Nephron (organoid): ENCODE data around the gene MPRIP.

ENCODE experiments used
- H3K27ac Mint-ChIP-seq, 3 experiments: 2 replicates each; pipeline ENCODE4 v1.8.0; 2020; ENCODE audit warnings: mixed read lengths in 3 of 3, mild to moderate bottlenecking in 2 of 3, moderate library complexity in 1 of 3
- H3K27me3 Mint-ChIP-seq: 2 replicates; pipeline ENCODE4 v1.8.0; 2021; ENCODE audit warnings: low read depth, mild to moderate bottlenecking, moderate library complexity, mixed read lengths
- H3K36me3 Mint-ChIP-seq: 2 replicates; pipeline ENCODE4 v1.8.0; 2020; ENCODE audit warnings: low read depth, mixed read lengths
- H3K4me1 Mint-ChIP-seq: 2 replicates; pipeline ENCODE4 v1.8.0; 2020; ENCODE audit warnings: mixed read lengths
- H3K4me3 Mint-ChIP-seq, 3 experiments: 2 replicates each; pipeline ENCODE4 v1.8.0; 2020; ENCODE audit warnings: mild to moderate bottlenecking in 3 of 3, mixed read lengths in 3 of 3, moderate library complexity in 2 of 3
- H3K9me3 Mint-ChIP-seq: 2 replicates; pipeline ENCODE4 v1.8.0; 2020; ENCODE audit warnings: mixed read lengths
- CTCF ChIP-seq, 3 experiments: fragments of 200-600 bp; sonication (generic); IDR thresholded peaks; one replicate each; pipeline ENCODE4 v1.5.0; 2021; ENCODE audit warnings: antibody characterized with exemption in 3 of 3; ENCODE audit not compliant: unreplicated experiment in 3 of 3

MPRIP gene

DNA sequence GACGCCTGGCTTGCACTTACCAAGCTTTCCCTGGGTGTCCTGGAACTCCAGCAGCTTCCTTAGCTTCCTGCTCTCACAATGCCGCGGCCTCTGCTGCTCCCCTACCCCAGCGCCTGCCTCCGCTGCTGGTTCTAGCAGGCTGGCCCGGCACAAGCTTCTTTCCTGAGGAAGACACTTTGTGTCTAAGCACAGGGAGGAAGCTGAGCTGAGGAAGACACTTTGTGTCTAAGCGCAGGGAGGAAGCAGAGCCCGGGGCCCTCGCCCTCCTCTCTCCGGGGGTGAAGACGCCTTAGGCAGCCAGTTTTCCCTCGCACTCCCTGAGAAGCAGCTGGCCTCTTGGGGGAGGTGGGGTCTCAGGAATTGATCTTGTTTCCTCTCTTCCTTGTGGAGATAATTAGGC, 99.0 kb downstream of the MPRIP start:
- H3K36me3 Mint-ChIP-seq = peaks cover 33% of the 10 kb centered on the region
- no peaks in the 10 kb centered on the region for H3K27me3 Mint-ChIP-seq
- no peak for TF ChIP-seq CTCF (IDR thresholded peaks at IDR 0.05; ENCODE audit: unreplicated experiment in 3 of 3)
- H3K4me3 Mint-ChIP-seq = no peak overlapping the region
- H3K27ac Mint-ChIP-seq = peak overlapping the region in 2 of 3 experiments; percentile 42 to 48
- H3K9me3 Mint-ChIP-seq = no peaks in the 10 kb centered on the region
- peaks cover 7% of the 10 kb centered on the region for H3K4me1 Mint-ChIP-seq

- Mint-ChIP-seq H3K4me3 (no peak overlapping the region), H3K27me3 (no peaks in the 10 kb centered on the region), H3K4me1 (peaks cover 7% of the 10 kb centered on the region), H3K36me3 (peaks cover 37% of the 10 kb centered on the region), H3K9me3 (no peaks in the 10 kb centered on the region), H3K27ac (peak overlapping the region; percentile 42 to 82 (median 57))
- peak; percentile 71 to 81 (median 73) for TF ChIP-seq CTCF (IDR thresholded peaks at IDR 0.05; ENCODE audit: unreplicated experiment in 3 of 3)
Observed at GRCh38 chr17:17141860-17142552, 99.7 kb downstream of the MPRIP start.

DNA sequence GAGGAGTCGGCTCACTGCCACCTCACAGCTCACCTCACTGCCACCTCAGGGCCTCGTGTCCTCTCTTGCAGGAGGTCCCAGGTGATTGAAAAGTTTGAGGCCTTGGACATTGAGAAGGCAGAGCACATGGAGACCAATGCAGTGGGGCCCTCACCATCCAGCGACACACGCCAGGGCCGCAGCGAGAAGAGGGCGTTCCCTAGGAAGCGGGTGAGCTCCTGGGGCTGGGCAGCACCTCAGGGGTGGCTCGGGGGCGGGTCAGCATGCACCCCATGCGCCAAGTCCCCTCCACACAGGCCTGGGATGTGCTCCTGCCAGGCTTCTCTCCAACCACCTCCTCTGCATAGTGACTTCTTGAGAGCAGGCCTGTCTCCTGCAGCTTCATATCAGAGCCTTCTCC, 100.3 kb downstream of the MPRIP start:
- Mint-ChIP-seq H3K4me3 (no peak overlapping the region), H3K27ac (no peak overlapping the region), H3K36me3 (peaks cover 35% of the 10 kb centered on the region), H3K27me3 (no peaks in the 10 kb centered on the region), H3K4me1 (peaks cover 7% of the 10 kb centered on the region), H3K9me3 (no peaks in the 10 kb centered on the region)
- TF ChIP-seq CTCF (IDR thresholded peaks at IDR 0.05; ENCODE audit: unreplicated experiment in 3 of 3) = no peak

DNA sequence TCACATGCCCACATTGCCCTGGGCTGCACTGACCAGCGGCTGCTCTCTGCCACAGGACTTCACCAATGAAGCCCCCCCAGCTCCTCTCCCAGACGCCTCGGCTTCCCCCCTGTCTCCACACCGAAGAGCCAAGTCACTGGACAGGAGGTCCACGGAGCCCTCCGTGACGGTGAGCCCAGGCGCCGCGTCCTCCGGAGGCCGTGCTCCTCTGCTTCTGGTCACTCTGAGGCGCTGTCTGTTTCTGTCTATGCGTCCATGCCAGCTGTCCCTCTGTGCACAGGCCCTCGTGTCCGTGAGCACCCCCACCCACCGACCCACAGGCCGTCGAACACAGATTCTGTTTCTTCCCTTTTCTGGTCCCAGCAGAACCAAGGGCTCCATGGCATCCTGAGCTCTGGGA, 101.2 kb downstream of the MPRIP start:
- H3K36me3 Mint-ChIP-seq = peaks cover 35% of the 10 kb centered on the region
- peaks cover 7% of the 10 kb centered on the region for H3K4me1 Mint-ChIP-seq
- H3K9me3 Mint-ChIP-seq = no peaks in the 10 kb centered on the region
- H3K4me3 Mint-ChIP-seq = no peak overlapping the region
- H3K27me3 Mint-ChIP-seq = no peaks in the 10 kb centered on the region
- no peak for TF ChIP-seq CTCF (IDR thresholded peaks at IDR 0.05; ENCODE audit: unreplicated experiment in 3 of 3)
- H3K27ac Mint-ChIP-seq = no peak overlapping the region

DNA sequence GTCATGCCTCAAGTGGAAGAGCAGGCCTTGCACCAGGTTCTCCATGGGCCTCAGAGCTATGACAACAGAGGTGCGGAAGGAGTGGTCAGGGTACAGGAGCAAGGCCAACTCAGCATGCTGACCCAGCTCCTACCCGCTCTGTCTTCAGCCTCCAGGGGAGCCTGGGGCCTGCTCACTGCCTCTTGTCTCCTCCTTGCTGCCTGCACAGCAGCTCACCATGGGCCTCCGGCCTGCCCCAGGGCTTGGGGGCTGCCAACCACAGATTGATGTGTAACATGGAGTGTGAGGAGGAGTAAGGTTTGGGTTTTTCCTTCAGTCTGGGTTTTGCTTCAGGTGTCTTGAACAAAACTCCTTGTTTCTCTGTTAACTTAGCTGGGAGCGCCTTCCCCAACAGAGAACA, 101.8 kb downstream of the MPRIP start:
- no peaks in the 10 kb centered on the region for H3K9me3 Mint-ChIP-seq
- peaks cover 34% of the 10 kb centered on the region for H3K36me3 Mint-ChIP-seq
- TF ChIP-seq CTCF (IDR thresholded peaks at IDR 0.05; ENCODE audit: unreplicated experiment in 3 of 3) = no peak
- H3K4me3 Mint-ChIP-seq = no peak overlapping the region
- no peak overlapping the region for H3K27ac Mint-ChIP-seq
- H3K4me1 Mint-ChIP-seq = peaks cover 7% of the 10 kb centered on the region
- H3K27me3 Mint-ChIP-seq = no peaks in the 10 kb centered on the region
